ENCODE results near the gene ZNF446.
"Not testable (repeated sequence)": the region's sequence is repeated elsewhere in the genome, so short reads cannot be mapped to it uniquely, and the experiment has no call there.

The ZNF446 gene

GRCh38 chr19:58470837-58471543, 5.2 kb upstream of the ZNF446 start:
- not testable (repeated sequence) for DNase-seq (ENCODE audit: low spot score)

DNA sequence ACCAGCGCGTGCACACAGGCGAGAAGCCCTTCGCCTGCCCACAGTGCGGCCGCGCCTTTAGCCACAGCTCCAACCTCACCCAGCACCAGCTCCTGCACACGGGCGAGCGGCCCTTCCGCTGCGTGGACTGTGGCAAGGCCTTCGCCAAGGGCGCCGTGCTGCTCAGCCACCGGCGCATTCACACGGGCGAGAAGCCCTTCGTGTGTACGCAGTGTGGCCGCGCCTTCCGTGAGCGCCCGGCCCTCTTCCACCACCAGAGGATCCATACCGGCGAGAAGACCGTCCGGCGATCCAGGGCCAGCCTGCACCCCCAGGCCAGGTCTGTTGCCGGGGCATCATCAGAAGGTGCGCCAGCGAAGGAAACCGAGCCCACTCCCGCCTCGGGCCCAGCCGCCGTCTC, 4.4 kb upstream of the ZNF446 start:
- DNase-seq (ENCODE audit: low spot score): no peak

- DNase-seq (ENCODE audit: low spot score): no peak
Observed at GRCh38 chr19:58473775-58474174, 2.4 kb upstream of the ZNF446 start.

DNA sequence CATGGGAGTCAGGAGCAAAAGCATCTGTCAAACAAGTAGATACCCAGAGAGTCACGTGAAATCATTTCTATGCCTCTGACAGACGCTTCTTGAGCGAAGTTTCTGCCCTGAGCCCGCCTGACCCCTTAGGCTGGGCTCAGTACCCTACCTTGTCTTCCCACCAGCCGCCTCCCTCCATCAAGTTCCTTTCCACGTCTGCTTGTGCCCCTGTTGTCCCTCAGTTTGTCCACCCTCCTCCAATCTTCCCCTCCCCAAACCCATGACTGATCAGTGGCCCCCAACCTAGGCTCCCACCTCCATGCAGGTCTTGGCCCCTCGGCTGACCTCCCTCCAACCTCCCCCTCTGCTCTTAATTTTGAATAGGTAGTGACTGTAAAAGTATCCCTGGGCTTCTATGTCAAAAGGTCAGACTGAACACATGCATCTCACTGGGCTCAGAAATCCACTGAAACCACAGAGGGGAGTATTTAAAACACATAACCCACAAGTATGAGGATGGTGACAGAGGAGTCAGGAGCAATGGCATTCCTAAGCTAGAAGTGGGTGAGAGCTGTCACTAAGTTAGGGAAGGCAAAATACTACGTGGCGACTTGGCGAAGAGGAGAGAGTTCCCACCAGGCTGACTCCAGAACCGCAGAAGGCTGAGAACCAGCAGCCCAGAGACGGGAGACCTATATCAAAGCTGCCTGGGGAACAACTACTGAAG, 1.7 kb upstream of the ZNF446 start:
- DNase-seq (ENCODE audit: low spot score): no peak

GRCh38 chr19:58474997-58475713, 997 bp upstream of the ZNF446 start:
- DNase-seq (ENCODE audit: low spot score): no peak

GRCh38 chr19:58476498-58477015, 405 bp downstream of the ZNF446 start:
- no peak for DNase-seq (ENCODE audit: low spot score)

DNA sequence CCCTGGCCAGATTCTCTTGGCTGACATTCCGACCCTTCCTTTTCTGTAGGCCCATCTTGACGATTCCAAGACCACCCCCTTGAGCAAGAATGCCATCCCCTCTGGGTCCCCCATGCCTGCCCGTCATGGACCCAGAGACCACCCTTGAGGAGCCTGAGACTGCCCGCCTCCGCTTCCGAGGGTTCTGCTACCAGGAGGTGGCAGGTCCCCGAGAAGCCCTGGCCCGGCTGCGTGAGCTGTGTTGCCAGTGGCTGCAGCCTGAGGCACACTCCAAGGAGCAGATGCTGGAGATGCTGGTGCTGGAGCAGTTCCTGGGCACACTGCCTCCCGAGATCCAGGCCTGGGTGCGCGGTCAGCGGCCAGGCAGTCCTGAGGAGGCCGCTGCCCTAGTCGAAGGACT, 978 bp downstream of the ZNF446 start:
- DNase-seq (ENCODE audit: low spot score): no peak

DNA sequence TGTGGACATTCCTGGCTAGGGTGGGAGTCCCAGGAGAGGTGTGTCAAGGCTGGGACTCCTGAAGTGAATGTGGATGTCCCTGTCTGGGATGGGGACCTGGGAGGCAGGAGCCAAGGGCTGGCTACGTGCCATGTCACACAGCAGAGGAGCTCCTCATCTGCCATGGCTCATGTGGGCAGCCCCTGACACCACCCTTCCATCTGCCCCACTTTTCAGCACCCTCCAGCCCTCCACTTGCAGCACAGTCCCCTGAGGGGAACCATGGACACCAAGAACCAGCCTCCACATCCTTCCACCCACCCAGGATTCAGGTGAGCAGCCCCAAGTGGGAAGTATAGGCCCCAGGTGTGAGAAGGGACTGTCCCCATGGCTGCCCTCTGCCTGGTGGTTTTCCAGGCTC, 1.7 kb downstream of the ZNF446 start:
- no peak for DNase-seq (ENCODE audit: low spot score)

- DNase-seq (ENCODE audit: low spot score): no peak
Observed at GRCh38 chr19:58479303-58479702, 3.2 kb downstream of the ZNF446 start.

GRCh38 chr19:58479736-58480480, 3.8 kb downstream of the ZNF446 start:
- DNase-seq (ENCODE audit: low spot score): no peak

- no peak for DNase-seq (ENCODE audit: low spot score)
Observed at GRCh38 chr19:58480481-58480830, 4.3 kb downstream of the ZNF446 start.

DNA sequence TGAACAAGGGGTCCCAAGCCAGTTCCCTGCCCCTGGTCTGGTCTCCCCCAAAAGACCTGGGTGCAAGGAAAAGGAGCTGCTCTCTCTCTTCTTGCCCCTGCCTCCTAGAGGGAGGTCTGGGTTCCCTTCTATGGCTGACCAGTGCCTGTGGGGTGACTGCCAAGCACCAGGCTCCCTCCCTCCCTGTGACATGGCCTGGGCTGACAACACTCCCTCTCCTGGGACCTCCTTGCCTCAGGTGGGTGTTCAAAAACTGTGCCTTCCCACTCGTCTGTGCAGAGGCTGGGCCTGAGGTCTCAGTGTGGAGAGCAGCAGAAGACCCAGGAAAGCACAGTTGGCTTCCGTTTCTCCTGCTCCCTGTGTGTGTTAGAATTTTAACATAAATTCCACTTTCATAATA, 4.7 kb downstream of the ZNF446 start:
- no peak for DNase-seq (ENCODE audit: low spot score)

DNA sequence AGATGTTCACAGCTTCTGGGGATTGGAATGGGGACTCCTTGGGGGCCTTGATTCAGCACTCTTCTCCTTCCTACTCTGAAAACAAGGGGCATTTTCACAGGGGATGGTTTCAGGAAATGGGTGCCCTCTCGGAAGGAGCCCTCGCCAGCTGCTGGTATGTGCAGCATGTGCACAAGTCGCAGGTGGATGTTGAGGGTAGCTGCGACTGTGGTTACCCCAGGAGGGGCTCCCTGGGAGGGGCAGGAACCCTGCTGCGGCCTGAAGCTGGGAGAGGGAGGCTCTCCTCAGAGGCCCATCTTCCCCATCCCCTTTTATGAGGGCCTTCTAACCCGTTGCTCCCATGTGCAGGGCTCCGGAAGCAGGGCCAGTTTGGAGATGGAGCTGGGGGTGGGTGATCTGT, 6.2 kb downstream of the ZNF446 start:
- no peak for DNase-seq (ENCODE audit: low spot score)

- DNase-seq (ENCODE audit: low spot score): no peak
Observed at GRCh38 chr19:58483776-58484175, 7.6 kb downstream of the ZNF446 start.

DNA sequence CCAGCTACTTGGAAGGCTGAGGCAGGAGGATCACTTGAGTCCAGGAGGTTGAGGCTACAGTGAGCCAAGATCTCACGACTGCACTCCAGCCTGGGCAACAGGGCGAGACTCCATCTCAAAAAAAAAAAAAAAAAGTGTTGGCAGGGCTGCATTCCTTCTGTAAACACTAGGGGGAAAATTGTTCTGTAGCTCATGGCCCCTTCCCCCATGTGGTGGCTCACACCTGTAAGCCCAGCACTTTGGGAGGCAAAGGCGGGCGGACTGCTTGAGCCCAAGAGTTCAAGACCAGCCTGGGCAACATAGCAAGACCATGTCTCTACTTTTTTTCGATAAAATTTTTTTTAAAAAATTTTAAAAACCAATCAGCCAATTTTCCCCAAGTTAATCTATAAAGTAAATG, 8.2 kb downstream of the ZNF446 start:
- not testable (repeated sequence) for DNase-seq (ENCODE audit: low spot score)

DNA sequence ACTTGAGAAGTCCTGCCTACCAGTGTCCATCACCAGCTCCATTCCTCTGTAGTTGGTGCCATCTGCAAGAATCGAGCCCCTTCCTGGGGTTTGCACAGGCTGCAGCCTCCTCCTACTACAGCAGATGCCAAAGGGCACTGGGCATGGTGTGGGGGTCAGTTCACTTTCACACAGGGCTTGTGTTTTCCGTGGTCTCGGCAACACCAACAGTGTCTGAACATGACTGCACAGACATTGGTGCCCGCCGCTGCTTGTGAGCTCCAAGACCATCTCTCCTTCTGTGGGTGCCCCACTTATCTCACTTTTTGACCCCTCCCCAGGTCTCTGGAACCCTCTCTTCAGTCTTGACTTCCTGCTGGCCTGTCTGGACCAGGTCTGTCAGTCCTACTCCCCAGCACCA, 15.2 kb downstream of the ZNF446 start:
- no peak for DNase-seq (ENCODE audit: low spot score)

DNA sequence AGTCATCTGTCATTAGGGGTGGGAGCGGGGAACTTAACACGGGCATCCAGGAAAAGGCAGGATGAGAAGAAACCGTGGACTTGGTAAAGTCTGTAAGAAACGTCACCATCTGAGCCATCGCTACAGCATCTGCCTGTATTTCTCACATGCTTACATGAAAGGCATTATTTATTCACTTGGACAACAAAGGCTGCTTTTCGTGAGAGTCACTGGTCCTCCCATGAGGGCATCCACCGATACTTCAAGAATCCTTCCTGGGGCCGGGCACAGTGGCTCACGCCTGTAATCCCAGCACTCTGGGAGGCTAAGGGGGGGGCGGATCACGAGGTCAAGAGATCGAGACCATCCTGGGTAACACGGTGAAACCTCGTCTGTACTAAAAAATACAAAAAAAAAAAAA, 16.1 kb downstream of the ZNF446 start:
- no peak for DNase-seq (ENCODE audit: low spot score)

GRCh38 chr19:58497634-58498170, 21.6 kb downstream of the ZNF446 start:
- no peak for DNase-seq (ENCODE audit: low spot score)

DNA sequence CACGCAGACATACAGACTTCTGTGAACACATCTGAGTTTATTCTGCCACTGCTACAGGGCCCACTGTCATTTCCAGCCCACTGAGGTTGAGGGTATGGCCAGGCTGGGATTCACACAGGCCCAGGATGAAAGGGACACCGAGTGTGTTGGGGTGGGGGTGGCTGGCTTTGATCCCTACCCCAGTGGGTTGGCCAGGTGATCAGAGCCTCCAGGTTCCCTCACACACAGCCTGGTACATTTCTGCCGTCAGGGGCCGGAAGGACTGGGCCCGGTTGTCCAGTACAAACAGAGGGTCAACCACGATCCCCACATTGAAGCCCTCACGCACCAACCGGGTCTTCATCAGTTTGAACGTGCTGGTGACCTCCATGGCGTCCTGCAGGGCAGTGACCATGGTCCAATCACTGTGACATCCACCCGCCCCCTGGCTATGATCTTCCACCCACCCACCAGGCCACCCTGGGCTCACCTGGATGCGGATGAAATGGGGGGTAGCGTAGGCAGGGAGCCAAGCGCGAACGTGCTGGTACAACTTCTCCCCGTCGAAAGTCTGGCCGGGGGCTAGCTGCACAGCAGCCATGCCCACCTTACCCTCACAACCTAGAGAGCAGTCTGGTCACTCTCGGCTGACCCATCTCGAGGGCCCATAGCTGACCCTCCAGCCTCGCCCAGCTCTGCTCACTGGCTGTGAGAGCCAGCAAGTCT, 22.3 kb downstream of the ZNF446 start:
- no peak for DNase-seq (ENCODE audit: low spot score)

DNA sequence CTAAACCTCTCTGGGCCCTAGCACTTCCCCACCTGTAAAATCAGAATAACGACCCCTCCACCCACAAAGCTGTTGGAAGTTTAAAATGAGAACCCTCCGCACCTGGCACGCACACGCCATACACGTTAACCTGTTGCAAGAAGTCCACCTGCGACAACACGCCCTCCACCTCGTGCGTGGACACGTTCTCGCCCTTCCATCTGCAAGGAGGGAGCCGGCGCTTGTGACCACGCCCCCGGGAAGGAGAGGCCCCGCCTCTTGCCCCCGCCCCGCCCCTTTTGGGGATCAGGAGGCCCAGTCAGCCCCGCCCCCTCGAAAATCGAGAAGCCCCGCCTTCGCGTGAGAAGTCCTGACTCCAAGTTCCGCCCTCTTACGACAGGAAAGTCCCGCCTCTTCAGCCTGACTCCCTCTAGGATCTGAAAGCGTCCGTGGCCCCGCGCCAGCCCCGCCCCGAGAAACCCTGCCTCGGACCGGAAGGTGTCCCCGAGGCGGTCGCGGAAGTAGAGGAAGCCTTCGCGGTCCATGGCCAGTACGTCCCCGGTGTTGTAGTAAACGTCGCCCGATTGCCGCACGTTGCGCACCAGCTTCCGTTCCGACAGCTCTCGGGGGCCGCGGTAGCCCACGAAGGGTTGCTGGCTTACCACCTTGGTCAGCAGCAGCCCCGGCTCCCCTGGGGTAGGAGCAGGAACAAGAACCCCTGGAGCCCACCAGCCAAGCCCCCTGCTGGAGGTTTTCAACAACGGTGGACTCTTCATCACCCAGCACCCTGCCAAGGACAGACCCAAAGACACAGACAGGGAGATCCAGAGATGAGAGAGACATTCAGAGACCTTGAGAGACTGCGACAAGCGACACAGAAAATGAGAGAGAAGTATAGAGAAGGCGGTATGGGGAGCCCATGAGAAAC, 23.1 kb downstream of the ZNF446 start:
- DNase-seq (ENCODE audit: low spot score): peak; percentile 99

All from putamen (tissue), 1 donor.